ENCODE data around the gene LRMDA. TPM values are rescaled to one million over a fixed set of nuclear protein-coding genes. Genes with fewer than 3 reads are reported as not detected.

Gene LRMDA
- total and polyA plus RNA-seq, 2 of the 4 experiments (the other 2 are of a cell fraction) = 0.07 TPM; not detected in 1

DNA sequence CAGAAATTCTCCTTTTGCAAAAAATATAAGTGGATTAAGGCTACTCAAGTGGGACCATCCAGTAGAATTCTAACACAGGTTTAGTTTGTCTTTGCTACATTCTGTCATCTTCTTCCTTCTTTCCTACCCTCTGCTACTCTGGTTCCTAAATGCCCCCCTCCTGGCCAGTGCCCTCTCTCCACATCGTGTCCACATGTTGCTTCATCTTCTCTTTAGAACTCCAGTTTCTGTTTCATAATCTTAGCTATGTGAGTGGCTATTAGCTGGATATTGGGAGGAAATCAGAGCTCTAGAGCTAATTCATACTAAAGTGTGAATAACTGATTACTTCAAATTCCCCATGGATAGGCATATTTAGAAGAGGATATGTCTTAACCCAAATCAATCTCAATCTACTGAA is 528.5 kb downstream of the LRMDA start:
- Histone ChIP-seq H3K27ac (ENCODE audit: insufficient read depth, low read length) (no peak overlapping the region), H3K4ac (ENCODE audit: low read depth, low read length) (no peak overlapping the region), H4K5ac (ENCODE audit: low read depth, low read length) (no peak overlapping the region), H2AK5ac (ENCODE audit: low read depth, low read length) (no peak overlapping the region), H2BK15ac (ENCODE audit: low read depth, low read length) (no peak overlapping the region), H2BK20ac (ENCODE audit: low read depth, low read length) (no peak overlapping the region), H2AFZ (replicated peaks; ENCODE audit: low read length, poor library complexity) (no peak overlapping the region), H3K9me3 (ENCODE audit: control insufficient read depth, insufficient read depth, low read length) (no peaks in the 10 kb centered on the region), H3K27me3 (ENCODE audit: control insufficient read depth, insufficient read depth, low read length) (peaks cover 1% of the 10 kb centered on the region), H2AK9ac (replicated peaks; ENCODE audit: low read depth, low read length, poor library complexity) (no peak overlapping the region), H3K23ac (ENCODE audit: low read depth, low read length) (no peak overlapping the region), H3K4me3 (ENCODE audit: insufficient read depth, low read depth, low read length) (no peak overlapping the region), H3K4me2 (ENCODE audit: low read depth, low read length) (no peak overlapping the region), H2BK120ac (ENCODE audit: low read depth, low read length) (no peak overlapping the region), H3K79me1 (ENCODE audit: low read depth in 1 of 2, low read length in 2 of 2) (no peaks in the 10 kb centered on the region), H3K9ac (ENCODE audit: low read depth, low read length) (no peak overlapping the region), H3K4me1 (ENCODE audit: control insufficient read depth, insufficient read depth, low read length) (peaks cover 2% of the 10 kb centered on the region), H4K8ac (ENCODE audit: low read depth in 2 of 2, low read length in 2 of 2) (no peak overlapping the region), H2BK5ac (ENCODE audit: low read depth, low read length, poor library complexity, severe bottlenecking) (no peak overlapping the region), H3K56ac (ENCODE audit: extremely low read depth, insufficient read depth, low read length) (no peak overlapping the region), H3K9me1 (ENCODE audit: insufficient read depth, low read length) (no peaks in the 10 kb centered on the region), H3K14ac (replicated peaks; ENCODE audit: low read depth, low read length) (no peak overlapping the region), H4K91ac (ENCODE audit: insufficient read depth, low read depth, low read length) (no peak overlapping the region), H3K18ac (ENCODE audit: low read depth, low read length) (no peak overlapping the region), H3K36me3 (ENCODE audit: control insufficient read depth, insufficient read depth, low read length) (no peaks in the 10 kb centered on the region), H4K20me1 (ENCODE audit: insufficient read depth, low read length) (no peaks in the 10 kb centered on the region)
- dilution Hi-C loops (cut with HindIII; ENCODE audit: low sequenced_read_pairs, unreplicated experiment) = no loop called here
- in situ Hi-C loops (cut with MboI; ENCODE audit: low sequenced_read_pairs) = no loop called here
- TF ChIP-seq SMC3 (IDR thresholded peaks at IDR 0.05; ENCODE audit: low read depth, low read length) (no peak), USF2 (IDR thresholded peaks at IDR 0.05; ENCODE audit: low read depth, low read length) (no peak), ELK1 (IDR thresholded peaks at IDR 0.05; ENCODE audit: borderline replicate concordance, low read depth, low read length) (no peak), BHLHE40 (IDR thresholded peaks at IDR 0.05; ENCODE audit: low read depth, low read length) (no peak), CHD1 (IDR thresholded peaks at IDR 0.05; ENCODE audit: low read depth, low read length) (no peak), CEBPB (IDR thresholded peaks at IDR 0.05; ENCODE audit: low read depth, low read length) (no peak), RAD21 (IDR thresholded peaks at IDR 0.05; ENCODE audit: low read length) (no peak), CTCF (conservative IDR thresholded peaks at IDR 0.05; ENCODE audit: low read depth, low read length) (no peak), MXI1 (IDR thresholded peaks at IDR 0.05; ENCODE audit: borderline replicate concordance, low read depth, low read length) (no peak), NFE2L2 (IDR thresholded peaks at IDR 0.05; ENCODE audit: low read depth, low read length) (no peak), POLR2A (IDR thresholded peaks at IDR 0.05; ENCODE audit: low read depth, low read length) (no peak), RFX5 (IDR thresholded peaks at IDR 0.05; ENCODE audit: low read depth, low read length) (no peak), FOS (IDR thresholded peaks at IDR 0.05; ENCODE audit: low read depth, low read length) (no peak), RCOR1 (IDR thresholded peaks at IDR 0.05; ENCODE audit: insufficient replicate concordance, low read length) (no peak), MAZ (IDR thresholded peaks at IDR 0.05; ENCODE audit: borderline replicate concordance, low read depth, low read length) (no peak), MAFK (IDR thresholded peaks at IDR 0.05; ENCODE audit: low read depth, low read length) (no peak)
- ATAC-seq (ENCODE audit: low read depth) (no peak), DNase-seq (no peak)
- intact Hi-C loops (cut with micrococcal nuclease) = no loop called here
- CTCF ChIA-PET = no interaction called here
- BruUV-seq (replicated peaks) = no TSS peak
- POLR2A ChIA-PET (ENCODE audit: unreplicated experiment) = interaction anchor here (0.5 kb wide), 1 partner anchor 13 kb away, joined by 3 read pairs; no protein-coding TSS in a partner anchor
- WGBS, 2 experiments (ENCODE audit: extremely low coverage in 2 of 2, insufficient read length in 1 of 2) = no CpG with 5 or more reads among the region's 1 CpG

Measured in IMR-90 (cell line).